OCI-LY3 (cell line): ENCODE results near the gene AGAP1.

Experiments used
- EZH2phosphoT487 ChIP-seq: fragments of 200-600 bp; shearing (Covaris generic); IDR thresholded peaks from 2 replicates; pipeline ENCODE4 v1.6.1; 2018; ENCODE audit warnings: antibody characterized with exemption, mixed run types, low read depth
- TF ChIP-seq, protein P1 (sequence below): fragments of 200-600, 300-600 bp; sonication (generic); IDR thresholded peaks from 2 replicates; pipeline ENCODE4 v1.5.1; 2014; ENCODE audit warnings: antibody characterized with exemption, low read length, low read depth

DNA sequence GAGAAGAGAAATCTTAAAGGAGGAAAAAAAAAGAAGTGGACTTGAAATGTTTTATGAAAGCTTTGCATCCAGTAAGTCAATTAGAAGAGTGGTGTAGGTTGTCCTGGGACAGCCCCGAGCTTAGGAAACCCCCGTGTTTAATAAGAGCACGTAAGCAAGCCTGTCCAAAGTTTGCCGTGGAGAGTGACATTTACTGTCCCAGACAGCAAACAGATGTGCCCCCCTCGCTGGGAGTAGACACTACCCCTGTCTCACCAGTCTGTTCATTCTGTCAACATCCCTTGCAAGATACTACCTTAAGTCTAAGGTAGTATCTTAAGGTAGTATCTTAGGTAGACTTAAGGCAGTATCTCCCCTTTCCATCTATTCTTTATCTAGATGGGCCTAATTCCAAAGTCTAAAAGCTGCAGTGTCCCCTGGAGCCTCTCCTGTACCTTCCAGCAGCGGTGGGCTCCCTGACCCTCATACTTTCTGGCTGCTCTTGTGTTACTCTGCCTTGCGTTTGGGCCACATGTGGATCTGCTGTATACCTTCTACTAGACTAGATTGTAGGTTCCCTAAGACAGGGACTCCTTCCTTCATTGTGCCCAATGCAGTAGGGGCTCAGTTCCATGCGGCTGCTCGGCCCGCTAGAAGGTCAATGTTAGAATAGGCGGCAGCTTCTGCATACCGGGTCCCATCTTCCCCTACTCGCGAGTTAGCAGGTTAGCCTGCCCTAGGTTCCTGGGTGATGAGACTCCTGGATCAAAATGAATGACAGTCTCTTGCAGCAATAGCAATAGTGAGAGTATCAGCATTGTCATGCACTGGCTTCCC is 430.2 kb downstream of the AGAP1 start:
- TF ChIP-seq, protein P1, sequence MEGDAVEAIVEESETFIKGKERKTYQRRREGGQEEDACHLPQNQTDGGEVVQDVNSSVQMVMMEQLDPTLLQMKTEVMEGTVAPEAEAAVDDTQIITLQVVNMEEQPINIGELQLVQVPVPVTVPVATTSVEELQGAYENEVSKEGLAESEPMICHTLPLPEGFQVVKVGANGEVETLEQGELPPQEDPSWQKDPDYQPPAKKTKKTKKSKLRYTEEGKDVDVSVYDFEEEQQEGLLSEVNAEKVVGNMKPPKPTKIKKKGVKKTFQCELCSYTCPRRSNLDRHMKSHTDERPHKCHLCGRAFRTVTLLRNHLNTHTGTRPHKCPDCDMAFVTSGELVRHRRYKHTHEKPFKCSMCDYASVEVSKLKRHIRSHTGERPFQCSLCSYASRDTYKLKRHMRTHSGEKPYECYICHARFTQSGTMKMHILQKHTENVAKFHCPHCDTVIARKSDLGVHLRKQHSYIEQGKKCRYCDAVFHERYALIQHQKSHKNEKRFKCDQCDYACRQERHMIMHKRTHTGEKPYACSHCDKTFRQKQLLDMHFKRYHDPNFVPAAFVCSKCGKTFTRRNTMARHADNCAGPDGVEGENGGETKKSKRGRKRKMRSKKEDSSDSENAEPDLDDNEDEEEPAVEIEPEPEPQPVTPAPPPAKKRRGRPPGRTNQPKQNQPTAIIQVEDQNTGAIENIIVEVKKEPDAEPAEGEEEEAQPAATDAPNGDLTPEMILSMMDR, result no peak
- TF ChIP-seq EZH2phosphoT487, result no peak
